Measurements from ENCODE around the gene OR52M1. TPM values are rescaled to one million over a fixed set of nuclear protein-coding genes. Genes with fewer than 3 reads are reported as not detected.

OR52M1 gene
- polyA plus RNA-seq, 2 of the 4 experiments (the other 2 are of a cell fraction): not detected

Other genes starting within 250 kb of the OR52M1 start
- not detected in 2 replicates for gene OR52B4, start 176.8 kb upstream of the OR52M1 start, polyA plus RNA-seq (2011; rRNA removed)
- gene OR52B4, start 176.8 kb upstream of the OR52M1 start, polyA plus RNA-seq (2017; fragmentation: RNase III; extraction: RNeasy Plus Mini Kit Qiagen cat#74134 plus additional on column Dnase treatment): not detected in 3 replicates
- 15.6 and 19.3 TPM in 2 replicates for gene TRIM21, start 151.5 kb upstream of the OR52M1 start, polyA plus RNA-seq (2011; rRNA removed)
- 11.3 to 13.2 TPM (median 11.6 TPM) in 3 replicates for gene TRIM21, start 151.5 kb upstream of the OR52M1 start, polyA plus RNA-seq (2017; fragmentation: RNase III; extraction: RNeasy Plus Mini Kit Qiagen cat#74134 plus additional on column Dnase treatment)
- gene OR52K2, start 95.9 kb upstream of the OR52M1 start, polyA plus RNA-seq (2011; rRNA removed): not detected in 2 replicates
- not detected in 3 replicates for gene OR52K2, start 95.9 kb upstream of the OR52M1 start, polyA plus RNA-seq (2017; fragmentation: RNase III; extraction: RNeasy Plus Mini Kit Qiagen cat#74134 plus additional on column Dnase treatment)
- gene OR52K1, start 62.5 kb upstream of the OR52M1 start, polyA plus RNA-seq (2011; rRNA removed): not detected in 2 replicates
- not detected in 3 replicates for gene OR52K1, start 62.5 kb upstream of the OR52M1 start, polyA plus RNA-seq (2017; fragmentation: RNase III; extraction: RNeasy Plus Mini Kit Qiagen cat#74134 plus additional on column Dnase treatment)
- not detected in 2 replicates for gene OR52I2, start 36.6 kb downstream of the OR52M1 start, polyA plus RNA-seq (2011; rRNA removed)
- not detected in 3 replicates for gene OR52I2, start 36.6 kb downstream of the OR52M1 start, polyA plus RNA-seq (2017; fragmentation: RNase III; extraction: RNeasy Plus Mini Kit Qiagen cat#74134 plus additional on column Dnase treatment)
- not detected in 2 replicates for gene OR52I1, start 48.8 kb downstream of the OR52M1 start, polyA plus RNA-seq (2011; rRNA removed)
- not detected in 3 replicates for gene OR52I1, start 48.8 kb downstream of the OR52M1 start, polyA plus RNA-seq (2017; fragmentation: RNase III; extraction: RNeasy Plus Mini Kit Qiagen cat#74134 plus additional on column Dnase treatment)
- 9.6 and 11.6 TPM in 2 replicates for gene TRIM68, start 63.0 kb downstream of the OR52M1 start, polyA plus RNA-seq (2011; rRNA removed)
- 9.6 to 10.8 TPM (median 9.7 TPM) in 3 replicates for gene TRIM68, start 63.0 kb downstream of the OR52M1 start, polyA plus RNA-seq (2017; fragmentation: RNase III; extraction: RNeasy Plus Mini Kit Qiagen cat#74134 plus additional on column Dnase treatment)
- not detected in 2 replicates for gene OR51D1, start 92.3 kb downstream of the OR52M1 start, polyA plus RNA-seq (2011; rRNA removed)
- not detected in 3 replicates for gene OR51D1, start 92.3 kb downstream of the OR52M1 start, polyA plus RNA-seq (2017; fragmentation: RNase III; extraction: RNeasy Plus Mini Kit Qiagen cat#74134 plus additional on column Dnase treatment)
- gene OR51E1, start 98.8 kb downstream of the OR52M1 start, polyA plus RNA-seq (2011; rRNA removed): 0.03 TPM in 1 of 2 replicates, not detected in the other
- gene OR51E1, start 98.8 kb downstream of the OR52M1 start, polyA plus RNA-seq (2017; fragmentation: RNase III; extraction: RNeasy Plus Mini Kit Qiagen cat#74134 plus additional on column Dnase treatment): not detected in 3 replicates
- gene OR51E2, start 152.7 kb downstream of the OR52M1 start, polyA plus RNA-seq (2011; rRNA removed): 0.07 TPM in 1 of 2 replicates, not detected in the other
- gene OR51E2, start 152.7 kb downstream of the OR52M1 start, polyA plus RNA-seq (2017; fragmentation: RNase III; extraction: RNeasy Plus Mini Kit Qiagen cat#74134 plus additional on column Dnase treatment): not detected in 3 replicates
- not detected in 2 replicates for gene MMP26, start 159.6 kb downstream of the OR52M1 start, polyA plus RNA-seq (2011; rRNA removed)
- not detected in 3 replicates for gene MMP26, start 159.6 kb downstream of the OR52M1 start, polyA plus RNA-seq (2017; fragmentation: RNase III; extraction: RNeasy Plus Mini Kit Qiagen cat#74134 plus additional on column Dnase treatment)
- gene OR51F1, start 224.7 kb downstream of the OR52M1 start, polyA plus RNA-seq (2011; rRNA removed): not detected in 2 replicates
- not detected in 3 replicates for gene OR51F1, start 224.7 kb downstream of the OR52M1 start, polyA plus RNA-seq (2017; fragmentation: RNase III; extraction: RNeasy Plus Mini Kit Qiagen cat#74134 plus additional on column Dnase treatment)